ENCODE data around the gene OOSP3.

DNA sequence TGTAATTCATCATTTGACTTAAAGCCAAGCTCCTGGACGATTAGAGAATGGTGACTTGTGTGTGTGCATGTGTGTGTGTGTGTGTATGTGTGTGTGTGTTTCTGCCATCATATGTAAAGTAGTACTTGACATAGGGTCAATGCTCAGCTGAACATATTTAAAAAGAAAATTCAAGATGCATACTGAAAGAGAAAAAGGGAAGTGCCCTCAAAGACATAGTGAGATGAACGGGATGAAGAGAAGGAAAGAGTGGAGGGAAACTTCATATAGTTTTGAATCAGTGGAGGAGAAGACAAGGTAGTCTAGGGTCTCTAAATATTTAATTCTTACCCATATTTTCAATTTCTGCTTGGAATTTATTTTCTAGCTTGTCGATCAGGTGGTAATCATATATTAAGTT lies 16.3 kb upstream of the OOSP3 start:
- TF ChIP-seq, protein P1, sequence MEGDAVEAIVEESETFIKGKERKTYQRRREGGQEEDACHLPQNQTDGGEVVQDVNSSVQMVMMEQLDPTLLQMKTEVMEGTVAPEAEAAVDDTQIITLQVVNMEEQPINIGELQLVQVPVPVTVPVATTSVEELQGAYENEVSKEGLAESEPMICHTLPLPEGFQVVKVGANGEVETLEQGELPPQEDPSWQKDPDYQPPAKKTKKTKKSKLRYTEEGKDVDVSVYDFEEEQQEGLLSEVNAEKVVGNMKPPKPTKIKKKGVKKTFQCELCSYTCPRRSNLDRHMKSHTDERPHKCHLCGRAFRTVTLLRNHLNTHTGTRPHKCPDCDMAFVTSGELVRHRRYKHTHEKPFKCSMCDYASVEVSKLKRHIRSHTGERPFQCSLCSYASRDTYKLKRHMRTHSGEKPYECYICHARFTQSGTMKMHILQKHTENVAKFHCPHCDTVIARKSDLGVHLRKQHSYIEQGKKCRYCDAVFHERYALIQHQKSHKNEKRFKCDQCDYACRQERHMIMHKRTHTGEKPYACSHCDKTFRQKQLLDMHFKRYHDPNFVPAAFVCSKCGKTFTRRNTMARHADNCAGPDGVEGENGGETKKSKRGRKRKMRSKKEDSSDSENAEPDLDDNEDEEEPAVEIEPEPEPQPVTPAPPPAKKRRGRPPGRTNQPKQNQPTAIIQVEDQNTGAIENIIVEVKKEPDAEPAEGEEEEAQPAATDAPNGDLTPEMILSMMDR (IDR thresholded peaks at IDR 0.05; ENCODE audit: poor library complexity, severe bottlenecking) = no peak
- TF ChIP-seq POLR2AphosphoS5 (IDR thresholded peaks at IDR 0.05) (no peak), EP300 (conservative IDR thresholded peaks at IDR 0.05; ENCODE audit: poor library complexity, severe bottlenecking) (no peak), EZH2 (IDR thresholded peaks at IDR 0.05; ENCODE audit: borderline replicate concordance, insufficient read depth, low read length, poor library complexity, severe bottlenecking) (no peak), TAF1 (IDR thresholded peaks at IDR 0.05; ENCODE audit: low read depth) (no peak), REST (IDR thresholded peaks at IDR 0.05; ENCODE audit: borderline replicate concordance) (no peak), SMC3 (conservative IDR thresholded peaks at IDR 0.05; ENCODE audit: poor library complexity) (no peak), RAD21 (conservative IDR thresholded peaks at IDR 0.05) (no peak)
